ENCODE measurements around the gene BPIFA1. TPM values are rescaled to one million over a fixed set of nuclear protein-coding genes. Genes with fewer than 3 reads are reported as not detected.

Gene BPIFA1
- total RNA-seq, 6 experiments from 2014 or later = not detected

GRCh38 chr20:33250666-33251065 lies 14.9 kb downstream of the BPIFA1 start:
- WGBS (ENCODE audit: insufficient coverage, low coverage, low lambda C conversion rate, missing lambda C conversion rate) = 17% methylated on average over 1 of the region's 2 CpGs
- no peaks in the 10 kb centered on the region for H3K27me3 ChIP-seq
- H3K27ac ChIP-seq = no peak overlapping the region
- no peak for TF ChIP-seq CTCF (IDR thresholded peaks at IDR 0.05)
- no peak for TF ChIP-seq POLR2A (IDR thresholded peaks at IDR 0.05)
- DNase-seq = no peak
- ATAC-seq = no peak
- no peaks in the 10 kb centered on the region for H3K36me3 ChIP-seq
- H3K4me1 ChIP-seq = no peaks in the 10 kb centered on the region
- intact Hi-C loops (cut with DNase I) = no loop called here
- no peaks in the 10 kb centered on the region for H3K9me3 ChIP-seq
- H3K4me3 ChIP-seq = no peak overlapping the region

- H3K9me3 ChIP-seq = no peaks in the 10 kb centered on the region
Observed at GRCh38 chr20:33251496-33251895, 15.7 kb downstream of the BPIFA1 start.

GRCh38 chr20:33252460-33252859 lies 16.7 kb downstream of the BPIFA1 start:
- intact Hi-C loops (cut with DNase I) = no loop called here
- no peaks in the 10 kb centered on the region for H3K9me3 ChIP-seq
- H3K36me3 ChIP-seq = no peaks in the 10 kb centered on the region
- H3K4me1 ChIP-seq = no peaks in the 10 kb centered on the region
- H3K27ac ChIP-seq = no peak overlapping the region
- ATAC-seq (no peak), DNase-seq (no peak)
- 71% methylated on average over 3 of the region's 3 CpGs for WGBS (ENCODE audit: insufficient coverage, low coverage, low lambda C conversion rate, missing lambda C conversion rate)
- H3K4me3 ChIP-seq = no peak overlapping the region
- TF ChIP-seq CTCF (IDR thresholded peaks at IDR 0.05) (no peak), POLR2A (IDR thresholded peaks at IDR 0.05) (no peak)
- no peaks in the 10 kb centered on the region for H3K27me3 ChIP-seq

More at GRCh38 chr20:33251496-33251895, 15.7 kb downstream of the BPIFA1 start:
- DNase-seq (no peak), ATAC-seq (no peak)
- Histone ChIP-seq H3K27me3 (no peaks in the 10 kb centered on the region), H3K4me1 (no peaks in the 10 kb centered on the region), H3K36me3 (no peaks in the 10 kb centered on the region), H3K27ac (no peak overlapping the region), H3K4me3 (no peak overlapping the region)
- intact Hi-C loops (cut with DNase I) = no loop called here
- no peak for TF ChIP-seq POLR2A (IDR thresholded peaks at IDR 0.05)
- TF ChIP-seq CTCF (IDR thresholded peaks at IDR 0.05) = no peak
- WGBS (ENCODE audit: insufficient coverage, low coverage, low lambda C conversion rate, missing lambda C conversion rate) = 62% methylated on average over 3 of the region's 3 CpGs

- 50% methylated on average over 2 of the region's 2 CpGs for WGBS (ENCODE audit: insufficient coverage, low coverage, low lambda C conversion rate, missing lambda C conversion rate)
- TF ChIP-seq POLR2A (IDR thresholded peaks at IDR 0.05) = no peak
- TF ChIP-seq CTCF (IDR thresholded peaks at IDR 0.05) = no peak
- H3K27ac ChIP-seq = no peak overlapping the region
- H3K27me3 ChIP-seq = no peaks in the 10 kb centered on the region
- intact Hi-C loops (cut with DNase I) = no loop called here
- DNase-seq = no peak
- H3K36me3 ChIP-seq = no peaks in the 10 kb centered on the region
- ATAC-seq = no peak
- H3K4me3 ChIP-seq = no peak overlapping the region
- no peaks in the 10 kb centered on the region for H3K9me3 ChIP-seq
- no peaks in the 10 kb centered on the region for H3K4me1 ChIP-seq
Observed at GRCh38 chr20:33255005-33255404, 19.2 kb downstream of the BPIFA1 start.

- no peak for DNase-seq
- no peaks in the 10 kb centered on the region for H3K4me1 ChIP-seq
- TF ChIP-seq CTCF (IDR thresholded peaks at IDR 0.05) (no peak), POLR2A (IDR thresholded peaks at IDR 0.05) (no peak)
- no peak overlapping the region for H3K4me3 ChIP-seq
- 76% methylated on average over 4 of the region's 5 CpGs for WGBS (ENCODE audit: insufficient coverage, low coverage, low lambda C conversion rate, missing lambda C conversion rate)
- ATAC-seq = no peak
- H3K27me3 ChIP-seq = no peaks in the 10 kb centered on the region
- intact Hi-C loops (cut with DNase I) = no loop called here
- no peaks in the 10 kb centered on the region for H3K9me3 ChIP-seq
- H3K36me3 ChIP-seq = no peaks in the 10 kb centered on the region
- no peak overlapping the region for H3K27ac ChIP-seq
Observed at GRCh38 chr20:33257237-33257636, 21.4 kb downstream of the BPIFA1 start.
